Fibroblast of lung (primary cell): Measurements from ENCODE around the gene ABHD16B.

Experiments used
- CTCF ChIP-seq, 2 donors: IDR thresholded peaks in 1 of 2; conservative IDR thresholded peaks in 1 of 2; 1 replicate in 1 of 2; 2 replicates in 1 of 2; pipeline ENCODE4 v1.5.1; 2011 to 2012; ENCODE audit warnings: low read length in 2 of 2, control low read depth in 1 of 2, inconsistent platforms in 1 of 2, low read depth in 1 of 2, mild to moderate bottlenecking in 1 of 2
- EZH2 ChIP-seq: IDR thresholded peaks from 2 replicates; pipeline ENCODE4 v1.5.1; 2012; ENCODE audit warnings: low read length, control low read depth, mild to moderate bottlenecking; ENCODE audit errors: missing control alignments

- TF ChIP-seq CTCF (conservative IDR thresholded peaks at IDR 0.05 in 1 of 2, IDR thresholded peaks at IDR 0.05 in 1 of 2; ENCODE audit: low read depth in 1 of 2, low read length in 2 of 2) (no peak), EZH2 (no peak)
Measured at GRCh38 chr20:63822276-63822696, 39.0 kb upstream of the ABHD16B start.
